Psoas muscle (tissue), 8 donors: Measurements from ENCODE around the gene TMEM44. TPM values are rescaled to one million over a fixed set of nuclear protein-coding genes. Genes with fewer than 3 reads are reported as not detected.

Source experiments
- ATAC-seq, 4 donors: fragments of 200-7000 bp; cut with Tn5 transposase; one replicate each; pipeline ENCODE4 v1.9.1; 2020; ENCODE audit warnings: moderate library complexity in 3 of 4, mild to moderate bottlenecking in 2 of 4
- DNase-seq, 2 donors: peaks; one replicate each; pipeline ENCODE4 v3.0.0-alpha.2; 2020
- H3K27ac ChIP-seq: fragments of 200-600 bp; one replicate; pipeline ENCODE4 v1.8.0; 2022
- H3K27me3 ChIP-seq, 3 donors: fragments of 200-600 bp in 1 of 3; one replicate each; pipeline versions ENCODE4 v1.6.1 to v1.8.0; 2013 to 2022; ENCODE audit warnings: low read length in 2 of 3, mild to moderate bottlenecking in 2 of 3, moderate library complexity in 1 of 3; ENCODE audit not compliant: insufficient read depth in 3 of 3
- H3K36me3 ChIP-seq, 2 donors: fragments of 200-600 bp in 1 of 2; one replicate each; pipeline versions ENCODE4 v1.6.1 to v1.8.0; 2013 to 2022; ENCODE audit warnings: low read depth in 1 of 2, mild to moderate bottlenecking in 1 of 2, moderate library complexity in 1 of 2; ENCODE audit not compliant: insufficient read depth in 1 of 2
- H3K4me1 ChIP-seq: fragments of 200-600 bp; one replicate; pipeline ENCODE4 v1.8.0; 2022
- H3K4me3 ChIP-seq: fragments of 200-600 bp; one replicate; pipeline ENCODE4 v1.8.0; 2022; ENCODE audit warnings: mild to moderate bottlenecking
- H3K9me3 ChIP-seq: fragments of 200-600 bp; one replicate; pipeline ENCODE4 v1.8.0; 2022
- WGBS, 3 donors: extraction: QIAGEN DNeasy Blood & Tissue Kit; methylation state at CpG; one replicate each; pipeline versions ENCODE4 v1.1.6 to v1.1.7; 2013; 5-methylcytosine and 5-hydroxymethylcytosine counted together
- intact Hi-C, 2 donors: fragments of 100-400 bp; cut with DNase I; formaldehyde crosslinking; loops; one replicate each; pipeline versions ENCODE4 v1.11.0 to v1.14.2; 2022
- polyA plus RNA-seq, 3 donors: library from polyadenylated mRNA; stranded (reverse); fragments of 200-250 nt; gene quantifications; one replicate each; pipeline ENCODE4 v1.2.3, GENCODE V29; 2013
- total RNA-seq, 4 donors: library from RNA; stranded (reverse); fragmentation: NEBNext Ultra II Directional in 2 of 4; extraction: Animal tissue kit (Norgen Biotek cat#: 25700) in 2 of 4; gene quantifications; one replicate each; pipeline versions ENCODE4 v1.2.1 to v1.2.4, GENCODE V29; 2021 to 2023
- TF ChIP-seq, protein P1 (sequence below): fragments of 200-600 bp; IDR thresholded peaks from one replicate; pipeline ENCODE4 v1.8.0; 2022; ENCODE audit warnings: antibody characterized with exemption
- donor health status: healthy with polysubstance abuse.
- donor health status: DM: no; HTN: no; CAD: no; lungs with moderate emphysema.
- donor health status: Bipolar disorder and iron deficiency.
- donor health status: healthy.
- donor health status: DM: yes; HTN: yes; CAD: no.
- donor health status: DM: no; HTN: no; CAD: no.
- donor health status: DM: no; HTN: no; CAD: no.
- donor health status: DM: yes; HTN: yes; CAD: no.

The TMEM44 gene
- total and polyA plus RNA-seq, 7 donors = 2.0 to 4.4 (median 3.1) TPM

DNA sequence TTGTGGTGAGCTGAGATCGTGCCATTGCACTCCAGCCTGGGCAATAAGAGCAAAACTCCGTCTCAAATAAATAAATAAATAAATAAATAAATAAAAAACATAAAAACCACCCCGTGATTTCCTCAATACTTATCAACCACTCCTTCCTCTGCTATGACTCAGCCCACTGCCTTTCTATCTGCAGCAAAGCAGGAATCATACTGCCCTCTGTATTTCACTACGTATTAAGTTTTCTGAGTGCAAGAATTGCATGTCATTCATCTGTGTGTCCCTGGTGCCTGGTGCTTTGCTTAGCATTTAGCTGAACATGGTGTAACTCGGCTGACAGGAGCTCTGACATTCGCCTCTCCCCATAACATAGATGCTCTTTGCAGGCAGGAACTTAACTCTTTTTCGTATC, 31.6 kb upstream of the TMEM44 start:
- DNase-seq (no peak), ATAC-seq (no peak)
- no peak overlapping the region for H3K4me3 ChIP-seq
- H3K9me3 ChIP-seq = no peaks in the 10 kb centered on the region
- 91 to 94% (median 93%) methylated on average over 7 of the region's 7 CpGs for WGBS, 3 donors
- intact Hi-C loops = no loop called here
- H3K36me3 ChIP-seq = peaks cover 4 to 85% of the 10 kb centered on the region in 2 donors
- no peaks in the 10 kb centered on the region for H3K4me1 ChIP-seq
- TF ChIP-seq, protein P1, sequence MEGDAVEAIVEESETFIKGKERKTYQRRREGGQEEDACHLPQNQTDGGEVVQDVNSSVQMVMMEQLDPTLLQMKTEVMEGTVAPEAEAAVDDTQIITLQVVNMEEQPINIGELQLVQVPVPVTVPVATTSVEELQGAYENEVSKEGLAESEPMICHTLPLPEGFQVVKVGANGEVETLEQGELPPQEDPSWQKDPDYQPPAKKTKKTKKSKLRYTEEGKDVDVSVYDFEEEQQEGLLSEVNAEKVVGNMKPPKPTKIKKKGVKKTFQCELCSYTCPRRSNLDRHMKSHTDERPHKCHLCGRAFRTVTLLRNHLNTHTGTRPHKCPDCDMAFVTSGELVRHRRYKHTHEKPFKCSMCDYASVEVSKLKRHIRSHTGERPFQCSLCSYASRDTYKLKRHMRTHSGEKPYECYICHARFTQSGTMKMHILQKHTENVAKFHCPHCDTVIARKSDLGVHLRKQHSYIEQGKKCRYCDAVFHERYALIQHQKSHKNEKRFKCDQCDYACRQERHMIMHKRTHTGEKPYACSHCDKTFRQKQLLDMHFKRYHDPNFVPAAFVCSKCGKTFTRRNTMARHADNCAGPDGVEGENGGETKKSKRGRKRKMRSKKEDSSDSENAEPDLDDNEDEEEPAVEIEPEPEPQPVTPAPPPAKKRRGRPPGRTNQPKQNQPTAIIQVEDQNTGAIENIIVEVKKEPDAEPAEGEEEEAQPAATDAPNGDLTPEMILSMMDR = no peak
- H3K27me3 ChIP-seq = no peaks in the 10 kb centered on the region
- no peak overlapping the region for H3K27ac ChIP-seq

DNA sequence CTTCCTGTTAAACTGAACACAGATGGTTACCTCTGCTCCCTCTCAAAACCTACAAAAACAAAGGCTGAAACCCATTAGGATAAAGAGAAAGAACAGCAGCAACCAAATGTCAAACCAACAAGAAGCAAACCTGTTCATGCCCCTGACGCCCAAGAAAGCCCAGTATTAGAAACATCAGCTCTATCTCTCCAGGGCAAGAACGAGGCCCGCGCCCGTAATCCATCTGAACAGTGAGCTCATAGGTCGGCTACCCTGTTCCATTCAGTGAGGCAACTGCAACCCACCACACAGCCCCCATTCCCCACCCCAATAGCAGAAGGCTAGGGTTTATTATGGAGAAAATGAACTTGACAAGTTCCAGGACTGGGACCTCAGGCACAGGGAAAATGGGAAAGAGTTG, 28.7 kb upstream of the TMEM44 start:
- Histone ChIP-seq H3K4me1 (no peaks in the 10 kb centered on the region), H3K4me3 (no peak overlapping the region), H3K36me3 (peaks cover 11 to 93% of the 10 kb centered on the region in 2 donors), H3K27me3 (no peaks in the 10 kb centered on the region), H3K9me3 (no peaks in the 10 kb centered on the region), H3K27ac (no peak overlapping the region)
- TF ChIP-seq, protein P1 = no peak
- intact Hi-C loops = no loop called here
- ATAC-seq = no peak
- no peak for DNase-seq
- 75 to 86% (median 79%) methylated on average over 6 of the region's 6 CpGs for whole genome bisulfite sequencing, 3 donors

DNA sequence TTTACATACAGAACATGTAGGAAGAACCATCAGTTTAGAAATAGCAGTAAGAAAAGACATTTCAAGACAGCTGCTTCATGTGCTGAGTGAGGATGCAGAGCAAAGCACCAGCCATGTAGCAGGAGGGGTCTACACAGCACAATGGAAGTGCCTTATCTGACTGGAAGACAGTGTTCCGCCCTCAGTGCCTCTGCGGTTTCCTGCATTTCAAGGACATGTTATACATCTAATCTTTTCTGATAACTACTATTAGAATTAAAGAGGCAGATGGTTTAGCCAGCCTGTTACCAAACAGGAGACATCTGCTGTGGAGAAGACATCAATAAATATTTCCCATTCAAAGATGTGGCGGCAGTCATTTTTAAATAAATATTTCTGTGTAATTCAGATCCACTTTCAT, 28.2 kb upstream of the TMEM44 start:
- Histone ChIP-seq H3K4me3 (no peak overlapping the region), H3K9me3 (no peaks in the 10 kb centered on the region), H3K27ac (no peak overlapping the region), H3K27me3 (no peaks in the 10 kb centered on the region), H3K36me3 (peaks cover 11 to 88% of the 10 kb centered on the region in 2 donors), H3K4me1 (no peaks in the 10 kb centered on the region)
- WGBS, 3 donors = 75 to 83% (median 83%) methylated on average over 3 of the region's 3 CpGs
- ATAC-seq (no peak), DNase-seq (no peak)
- TF ChIP-seq, protein P1 = no peak
- intact Hi-C loops = no loop called here

DNA sequence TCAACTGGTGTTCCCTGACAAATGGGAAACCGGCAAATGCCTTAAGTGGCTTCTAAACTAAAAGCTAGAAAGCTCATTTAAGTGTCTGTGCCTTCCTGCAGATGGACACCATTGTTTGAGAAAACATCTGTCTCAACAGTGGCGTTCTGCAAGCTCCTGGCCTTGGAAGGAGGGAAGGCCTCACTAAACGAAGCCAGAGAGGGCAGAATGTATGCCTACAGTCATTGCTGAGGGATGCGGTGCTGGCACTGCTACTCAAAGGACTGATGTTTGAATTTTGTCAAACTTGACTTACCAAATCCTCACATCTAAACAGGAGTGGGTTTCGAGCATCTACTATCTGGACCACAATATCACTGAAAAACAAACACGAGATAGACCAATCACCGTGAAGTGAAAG, 26.6 kb upstream of the TMEM44 start:
- TF ChIP-seq, protein P1 = no peak
- Histone ChIP-seq H3K27me3 (no peaks in the 10 kb centered on the region), H3K4me1 (no peaks in the 10 kb centered on the region), H3K36me3 (peaks cover 9 to 78% of the 10 kb centered on the region in 2 donors), H3K4me3 (no peak overlapping the region), H3K9me3 (no peaks in the 10 kb centered on the region), H3K27ac (no peak overlapping the region)
- no peak for ATAC-seq
- no peak for DNase-seq
- intact Hi-C loops = no loop called here
- WGBS, 3 donors = 77 to 83% (median 80%) methylated on average over 7 of the region's 7 CpGs

DNA sequence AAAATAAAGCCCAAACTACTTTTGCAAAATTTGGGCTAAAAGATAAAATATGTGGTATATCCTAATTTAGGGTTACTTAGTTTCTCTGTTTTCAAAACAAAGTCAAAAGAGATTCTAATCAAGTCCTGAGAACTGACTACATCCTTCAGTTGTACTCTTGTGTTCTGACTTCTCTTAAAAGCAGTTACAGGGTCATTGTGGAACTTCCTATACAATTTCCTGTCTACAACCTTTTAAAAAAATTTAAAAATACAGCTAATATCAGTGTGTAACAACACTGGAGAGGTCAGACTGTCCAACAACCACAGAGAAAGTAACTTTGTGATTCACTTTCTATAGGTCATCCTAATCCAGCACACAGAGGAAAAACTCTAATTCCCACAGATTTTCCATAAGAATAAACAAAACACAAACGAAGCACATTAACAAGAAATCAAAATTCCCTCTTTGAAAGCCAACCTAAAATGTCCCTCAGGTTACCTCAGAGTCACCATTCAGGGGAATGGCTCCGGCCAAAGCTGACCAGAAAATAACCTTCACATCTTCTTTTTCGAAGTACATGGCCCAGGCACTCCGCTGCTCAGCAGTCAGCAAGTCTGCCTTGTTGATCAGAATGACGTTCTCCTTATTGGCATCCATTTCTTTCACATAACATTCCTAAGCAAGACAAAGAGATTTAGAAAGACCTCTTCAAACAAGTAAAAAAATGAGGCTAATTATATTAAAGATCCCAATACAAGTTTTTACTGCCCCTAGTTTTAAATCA, 25.4 kb upstream of the TMEM44 start:
- intact Hi-C loops = no loop called here
- TF ChIP-seq, protein P1 = no peak
- DNase-seq (no peak), ATAC-seq (no peak)
- H3K27ac ChIP-seq = no peak overlapping the region
- 76 to 80% (median 80%) methylated on average over 5 of the region's 5 CpGs for WGBS, 3 donors
- peaks cover 10 to 78% of the 10 kb centered on the region in 2 donors for H3K36me3 ChIP-seq
- H3K4me3 ChIP-seq = no peak overlapping the region
- no peaks in the 10 kb centered on the region for H3K4me1 ChIP-seq
- no peaks in the 10 kb centered on the region for H3K9me3 ChIP-seq
- no peaks in the 10 kb centered on the region for H3K27me3 ChIP-seq
